B cell (primary cell): ENCODE results near the gene RSPH3. TPM values are rescaled to one million over a fixed set of nuclear protein-coding genes. Genes with fewer than 3 reads are reported as not detected.

Source experiments
- ATAC-seq: fragments of 200-7000 bp; cut with Tn5 transposase; one replicate; pipeline ENCODE4 v1.10.0; 2021; ENCODE audit warnings: low read depth, mild to moderate bottlenecking, moderate number of reproducible peaks, moderate library complexity
- CTCF ChIA-PET: fragments of 350-600 bp; sonication (Branson Sonifier 250); formaldehyde crosslinking; loops from one replicate; lab custom pipeline; 2021; ENCODE audit warnings: antibody characterized with exemption, inconsistent platforms; lab: Charles Lee
- POLR2A ChIA-PET: fragments of 350-600 bp; sonication (Branson Sonifier 250); formaldehyde crosslinking; loops from one replicate; lab custom pipeline; 2021; ENCODE audit warnings: antibody characterized with exemption; lab: Charles Lee
- DNase-seq: peaks from one replicate; pipeline ENCODE4 v3.0.0; 2013
- H2AFZ ChIP-seq: 2 replicates; pipeline ENCODE4 v1.6.1; 2012; ENCODE audit warnings: mild to moderate bottlenecking, low read depth, low read length; ENCODE audit not compliant: insufficient read depth, poor library complexity, severe bottlenecking
- H3K27ac ChIP-seq, 2 donors: 1 replicate in 1 of 2; 2 replicates in 1 of 2; pipeline ENCODE4 v1.5.1; 2012 to 2013; ENCODE audit warnings: low read length in 2 of 2, mild to moderate bottlenecking in 2 of 2, moderate library complexity in 1 of 2
- H3K27me3 ChIP-seq, 4 experiments: fragments of 200-600 bp in 1 of 4; sonication (generic) in 1 of 4; replicated peaks in 1 of 4; 1 replicate in 2 of 4; 2 replicates in 2 of 4; pipeline versions ENCODE4 v1.6.1 to v1.7.0; 2013 to 2016; ENCODE audit warnings: low read length in 3 of 4, mild to moderate bottlenecking in 2 of 4, mixed read lengths in 1 of 4, moderate library complexity in 1 of 4; ENCODE audit not compliant: insufficient read depth in 4 of 4, control insufficient read depth in 3 of 4; ENCODE audit errors: control extremely low read depth in 1 of 4
- H3K36me3 ChIP-seq, 2 experiments: replicated peaks in 1 of 2; 1 replicate in 1 of 2; 2 replicates in 1 of 2; pipeline versions ENCODE4 v1.6.1 to v1.7.1; 2013; ENCODE audit warnings: low read length in 1 of 2; ENCODE audit not compliant: insufficient read depth in 2 of 2, control insufficient read depth in 1 of 2; ENCODE audit errors: control extremely low read depth in 1 of 2, extremely low read depth in 1 of 2
- H3K4me1 ChIP-seq, 2 donors: fragments of 200-600 bp in 1 of 2; sonication (generic) in 1 of 2; 1 replicate in 1 of 2; 2 replicates in 1 of 2; pipeline versions ENCODE4 v1.5.1 to v1.6.1; 2013 to 2017; ENCODE audit warnings: low read length in 2 of 2; ENCODE audit not compliant: control insufficient read depth in 2 of 2, insufficient read depth in 2 of 2
- H3K4me2 ChIP-seq: replicated peaks from 2 replicates; pipeline ENCODE3; 2012; ENCODE audit warnings: mild to moderate bottlenecking, low read depth, low read length; ENCODE audit not compliant: poor library complexity, severe bottlenecking
- H3K4me3 ChIP-seq, 5 experiments: fragments of 200-600 bp in 1 of 5; sonication (generic) in 1 of 5; 1 replicate in 3 of 5; 2 replicates in 2 of 5; pipeline versions ENCODE4 v1.5.1 to v1.7.0; 2011 to 2016; ENCODE audit warnings: low read length in 4 of 5, mild to moderate bottlenecking in 4 of 5, low read depth in 2 of 5, control low read depth in 1 of 5, moderate library complexity in 1 of 5; ENCODE audit not compliant: insufficient read depth in 1 of 5; ENCODE audit errors: control extremely low read depth in 1 of 5, extremely low read depth in 1 of 5
- H3K79me2 ChIP-seq: fragments of 200-600 bp; sonication (generic); one replicate; pipeline ENCODE4 v1.6.0; 2016; ENCODE audit warnings: low read length; ENCODE audit not compliant: control insufficient read depth, insufficient read depth
- H3K9ac ChIP-seq: fragments of 200-600 bp; sonication (generic); 2 replicates; pipeline ENCODE4 v1.6.1; 2017; ENCODE audit warnings: mild to moderate bottlenecking, low read length, moderate library complexity
- H3K9me3 ChIP-seq, 3 donors: one replicate each; pipeline versions ENCODE4 v1.6.1 to v1.7.1; 2013; ENCODE audit warnings: low read length in 2 of 3; ENCODE audit not compliant: control insufficient read depth in 2 of 3, insufficient read depth in 1 of 3; ENCODE audit errors: control extremely low read depth in 1 of 3
- H4K20me1 ChIP-seq: 2 replicates; pipeline ENCODE4 v1.6.0; 2012; ENCODE audit warnings: mild to moderate bottlenecking, low read length; ENCODE audit not compliant: insufficient read depth, control insufficient read depth, poor library complexity, severe bottlenecking
- H3K27ac Mint-ChIP-seq: one replicate; pipeline ENCODE4 v1.8.0; 2021; ENCODE audit warnings: mixed read lengths
- H3K27me3 Mint-ChIP-seq: one replicate; pipeline ENCODE4 v1.8.0; 2021; ENCODE audit warnings: mixed read lengths
- H3K4me1 Mint-ChIP-seq: one replicate; pipeline ENCODE4 v1.8.0; 2021; ENCODE audit warnings: mixed read lengths
- H3K4me3 Mint-ChIP-seq: one replicate; pipeline ENCODE4 v1.8.0; 2021; ENCODE audit warnings: mixed read lengths
- H3K9me3 Mint-ChIP-seq: one replicate; pipeline ENCODE4 v1.8.0; 2022; ENCODE audit warnings: mixed read lengths; ENCODE audit not compliant: insufficient read depth
- EZH2 ChIP-seq: IDR thresholded peaks from 2 replicates; pipeline ENCODE4 v1.6.1; 2012; ENCODE audit warnings: borderline replicate concordance, low read depth, mild to moderate bottlenecking, moderate library complexity, low read length; ENCODE audit not compliant: insufficient read depth, poor library complexity, severe bottlenecking
- WGBS: methylation state at CpG from one replicate; pipeline ENCODE4 v1.1.5; 2013; ENCODE audit warnings: missing lambda C conversion rate; ENCODE audit not compliant: insufficient coverage; 5-methylcytosine and 5-hydroxymethylcytosine counted together
- intact Hi-C: fragments of 100-400 bp; cut with micrococcal nuclease; formaldehyde crosslinking; loops from one replicate; pipeline ENCODE4 v1.10.0; 2022
- polyA plus RNA-seq: library from polyadenylated mRNA; depleted of rRNA; stranded (reverse); fragments of >200 nt; gene quantifications from 2 replicates; pipeline ENCODE4 v1.2.3, GENCODE V29; 2012
- total RNA-seq, 2 donors: library from RNA; stranded (reverse); fragments of 120-200 nt in 1 of 2; gene quantifications; 1 replicate in 1 of 2; 2 replicates in 1 of 2; pipeline versions ENCODE4 v1.2.3 to v1.2.4, GENCODE V29; 2013 to 2022
- TF ChIP-seq, protein P1 (sequence below): fragments of 200-600 bp; IDR thresholded peaks from one replicate; pipeline ENCODE4 v1.8.0; 2022; ENCODE audit warnings: antibody characterized with exemption, mild to moderate bottlenecking

RSPH3 gene
- total and polyA plus RNA-seq, 2 donors (not counting 1 experiment from before 2014, with no cell fraction given), result 0.82 to 3.4 TPM

DNA sequence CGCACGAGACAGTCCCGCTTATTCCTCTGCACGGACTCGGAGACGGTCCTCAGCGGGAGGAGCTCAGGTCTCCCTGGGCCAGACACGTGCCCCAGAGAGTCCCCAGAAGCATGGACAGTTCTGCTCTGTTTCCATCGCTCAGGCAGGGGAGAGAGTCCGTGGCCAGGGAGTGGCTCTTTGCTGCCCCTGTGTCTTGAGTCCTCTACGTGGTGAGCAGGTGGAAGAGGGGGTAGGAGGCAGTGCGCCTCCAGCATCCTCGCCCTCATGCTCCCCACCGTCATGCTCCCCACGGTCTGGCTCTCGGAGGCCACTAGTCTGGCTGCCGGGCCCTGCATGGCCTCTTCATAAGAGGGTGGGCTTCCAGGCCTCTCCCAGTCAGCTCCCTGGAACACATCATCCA, 35.9 kb upstream of the RSPH3 start:
- Mint-ChIP-seq H3K4me1 (peaks cover 51% of the 10 kb centered on the region), H3K4me3 (no peak overlapping the region), H3K9me3 (no peaks in the 10 kb centered on the region), H3K27me3 (no peaks in the 10 kb centered on the region), H3K27ac (peak overlapping the region; percentile 47)
- Histone ChIP-seq H3K4me1 (peaks cover 40 to 59% of the 10 kb centered on the region in 2 donors), H3K4me2 (no peak overlapping the region), H3K27me3 (no peaks in the 10 kb centered on the region), H3K36me3 (peaks cover 11 to 66% of the 10 kb centered on the region in 2 experiments), H4K20me1 (peaks cover 45% of the 10 kb centered on the region), H3K4me3 (no peak overlapping the region), H3K9me3 (no peaks in the 10 kb centered on the region), H3K27ac (no peak overlapping the region), H3K9ac (no peak overlapping the region), H2AFZ (no peak overlapping the region), H3K79me2 (peaks cover 17% of the 10 kb centered on the region)
- intact Hi-C loops, result no loop called here
- 96% methylated on average over 16 of the region's 17 CpGs for WGBS
- ChIA-PET POLR2A (interaction anchor here (1.0 to 1.2 kb wide), 2 partner anchors 27 kb away, joined by 3 read pairs; no protein-coding TSS in a partner anchor), CTCF (interaction anchor here (0.9 to 14.6 kb wide), 4 partner anchors 9 to 99 kb away, joined by 3 to 497 read pairs (median 92); partner anchors contain the start of gene TAGAP)
- TF ChIP-seq, protein P1, sequence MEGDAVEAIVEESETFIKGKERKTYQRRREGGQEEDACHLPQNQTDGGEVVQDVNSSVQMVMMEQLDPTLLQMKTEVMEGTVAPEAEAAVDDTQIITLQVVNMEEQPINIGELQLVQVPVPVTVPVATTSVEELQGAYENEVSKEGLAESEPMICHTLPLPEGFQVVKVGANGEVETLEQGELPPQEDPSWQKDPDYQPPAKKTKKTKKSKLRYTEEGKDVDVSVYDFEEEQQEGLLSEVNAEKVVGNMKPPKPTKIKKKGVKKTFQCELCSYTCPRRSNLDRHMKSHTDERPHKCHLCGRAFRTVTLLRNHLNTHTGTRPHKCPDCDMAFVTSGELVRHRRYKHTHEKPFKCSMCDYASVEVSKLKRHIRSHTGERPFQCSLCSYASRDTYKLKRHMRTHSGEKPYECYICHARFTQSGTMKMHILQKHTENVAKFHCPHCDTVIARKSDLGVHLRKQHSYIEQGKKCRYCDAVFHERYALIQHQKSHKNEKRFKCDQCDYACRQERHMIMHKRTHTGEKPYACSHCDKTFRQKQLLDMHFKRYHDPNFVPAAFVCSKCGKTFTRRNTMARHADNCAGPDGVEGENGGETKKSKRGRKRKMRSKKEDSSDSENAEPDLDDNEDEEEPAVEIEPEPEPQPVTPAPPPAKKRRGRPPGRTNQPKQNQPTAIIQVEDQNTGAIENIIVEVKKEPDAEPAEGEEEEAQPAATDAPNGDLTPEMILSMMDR, result no peak
- no peak for TF ChIP-seq EZH2
- ATAC-seq, result no peak
- peak; percentile 25 for DNase-seq

DNA sequence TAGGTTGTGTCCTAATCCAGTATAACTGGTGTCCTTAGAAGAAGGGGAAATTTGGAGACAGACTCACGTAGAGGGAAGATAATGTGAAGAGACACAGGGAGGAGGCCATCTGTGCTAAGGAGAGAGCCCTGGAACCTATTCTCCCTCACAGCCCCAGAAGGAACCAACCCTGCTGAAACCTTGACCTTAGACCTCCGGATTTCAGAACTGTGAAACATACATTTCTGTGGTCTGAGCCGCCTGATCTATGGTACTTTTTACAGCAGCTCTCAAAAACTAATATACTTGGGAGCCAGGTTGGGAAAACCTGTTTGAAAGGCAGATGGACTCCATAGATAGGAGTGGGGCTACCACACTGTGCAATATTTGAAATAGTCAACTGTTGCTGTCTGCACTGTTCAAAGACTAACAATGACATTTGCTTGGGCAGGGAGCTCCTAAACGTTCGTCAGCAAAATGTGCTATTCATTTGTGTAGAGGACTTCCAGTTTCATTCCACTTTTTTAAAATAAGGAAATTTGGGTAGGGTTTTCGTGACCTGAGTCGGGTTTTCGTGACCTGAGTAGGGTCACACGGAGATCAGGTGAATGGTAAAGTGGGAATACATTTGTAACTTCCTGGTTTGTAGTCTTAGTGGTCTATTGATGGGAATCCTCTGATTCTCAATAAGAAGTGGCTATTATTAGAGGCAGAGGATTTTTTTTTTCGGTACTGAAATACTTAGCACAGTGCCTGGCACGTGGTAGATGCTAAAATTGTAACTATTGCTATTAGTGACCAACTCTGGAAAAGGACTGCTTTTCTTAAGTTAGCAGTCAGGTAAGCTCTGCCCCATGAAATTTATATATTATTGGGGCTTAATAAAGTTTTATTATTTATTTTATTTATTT, 33.4 kb upstream of the RSPH3 start:
- Histone ChIP-seq H3K27me3 (no peaks in the 10 kb centered on the region), H3K36me3 (peaks cover 5 to 41% of the 10 kb centered on the region in 2 experiments), H2AFZ (no peak overlapping the region), H3K4me3 (no peak overlapping the region), H4K20me1 (peaks cover 37% of the 10 kb centered on the region), H3K9me3 (no peaks in the 10 kb centered on the region), H3K4me1 (peaks cover 16 to 35% of the 10 kb centered on the region in 2 donors), H3K79me2 (peaks cover 7% of the 10 kb centered on the region), H3K9ac (no peak overlapping the region), H3K4me2 (no peak overlapping the region), H3K27ac (peak overlapping the region in 1 of 2 donors; percentile 50)
- peaks cover 28% of the 10 kb centered on the region for H3K4me1 Mint-ChIP-seq
- H3K9me3 Mint-ChIP-seq, result no peaks in the 10 kb centered on the region
- peak; percentile 14 for ATAC-seq
- no peak for DNase-seq
- H3K27ac Mint-ChIP-seq, result peak overlapping the region; percentile 44
- no peaks in the 10 kb centered on the region for H3K27me3 Mint-ChIP-seq
- TF ChIP-seq, protein P1, result no peak
- TF ChIP-seq EZH2, result no peak
- 77% methylated on average over 7 of the region's 11 CpGs for WGBS
- POLR2A ChIA-PET, result no interaction called here
- CTCF ChIA-PET, result interaction anchor here (1.2 to 14.6 kb wide), 5 partner anchors 9 to 101 kb away, joined by 3 to 497 read pairs (median 5); no protein-coding TSS in a partner anchor
- intact Hi-C loops, result no loop called here
- no peak overlapping the region for H3K4me3 Mint-ChIP-seq
